NT2/D1 (cell line): ENCODE results near the gene SS18.

ENCODE experiments used
- DNase-seq: peaks from one replicate; pipeline ENCODE4 v3.0.0-alpha.2; 2011; ENCODE audit warnings: low read depth, low spot score
- H3K27me3 ChIP-seq: 2 replicates; pipeline ENCODE4 v1.6.0; 2011; ENCODE audit warnings: mild to moderate bottlenecking; ENCODE audit not compliant: insufficient read length, insufficient read depth
- H3K36me3 ChIP-seq: 2 replicates; pipeline ENCODE4 v1.6.1; 2011; ENCODE audit warnings: mild to moderate bottlenecking, low read length, mixed read lengths; ENCODE audit not compliant: insufficient read depth, insufficient read length
- H3K4me1 ChIP-seq: 2 replicates; pipeline ENCODE4 v1.5.1; 2011; ENCODE audit not compliant: insufficient read depth, insufficient read length
- H3K4me3 ChIP-seq: 2 replicates; pipeline ENCODE4 v1.5.1; 2011; ENCODE audit warnings: low read depth; ENCODE audit not compliant: insufficient read length
- H3K9ac ChIP-seq: 2 replicates; pipeline ENCODE4 v1.6.0; 2011; ENCODE audit warnings: low read depth; ENCODE audit not compliant: insufficient read length
- H3K9me3 ChIP-seq: 2 replicates; pipeline ENCODE4 v1.5.1; 2011; ENCODE audit warnings: mild to moderate bottlenecking, low read length; ENCODE audit not compliant: insufficient read depth
- SUZ12 ChIP-seq: IDR thresholded peaks from 2 replicates; pipeline ENCODE4 v1.6.1; 2011; ENCODE audit not compliant: insufficient read length, insufficient read depth; ENCODE audit errors: extremely low read depth
- YY1 ChIP-seq: IDR thresholded peaks from 2 replicates; pipeline ENCODE4 v1.6.1; 2011; ENCODE audit not compliant: insufficient read length, insufficient read depth
- ZNF274 ChIP-seq: IDR thresholded peaks from 2 replicates; pipeline ENCODE4 v1.6.1; 2011; ENCODE audit warnings: mild to moderate bottlenecking, low read depth, low read length

SS18 gene

GRCh38 chr18:26046419-26047077 lies 43.9 kb downstream of the SS18 start:
- Histone ChIP-seq H3K4me3 (no peak overlapping the region), H3K9ac (no peak overlapping the region), H3K4me1 (no peaks in the 10 kb centered on the region), H3K9me3 (no peaks in the 10 kb centered on the region), H3K36me3 (peaks cover 3% of the 10 kb centered on the region), H3K27me3 (no peaks in the 10 kb centered on the region)
- no peak for DNase-seq
- TF ChIP-seq YY1 (no peak), ZNF274 (no peak), SUZ12 (no peak)

- no peak for TF ChIP-seq YY1
- TF ChIP-seq ZNF274 = no peak
- no peak for TF ChIP-seq SUZ12
- DNase-seq = no peak
- Histone ChIP-seq H3K36me3 (peaks cover 3% of the 10 kb centered on the region), H3K9me3 (no peaks in the 10 kb centered on the region), H3K9ac (no peak overlapping the region), H3K4me1 (no peaks in the 10 kb centered on the region), H3K4me3 (no peak overlapping the region), H3K27me3 (no peaks in the 10 kb centered on the region)
Observed at GRCh38 chr18:26044807-26045206, 45.6 kb downstream of the SS18 start.

DNA sequence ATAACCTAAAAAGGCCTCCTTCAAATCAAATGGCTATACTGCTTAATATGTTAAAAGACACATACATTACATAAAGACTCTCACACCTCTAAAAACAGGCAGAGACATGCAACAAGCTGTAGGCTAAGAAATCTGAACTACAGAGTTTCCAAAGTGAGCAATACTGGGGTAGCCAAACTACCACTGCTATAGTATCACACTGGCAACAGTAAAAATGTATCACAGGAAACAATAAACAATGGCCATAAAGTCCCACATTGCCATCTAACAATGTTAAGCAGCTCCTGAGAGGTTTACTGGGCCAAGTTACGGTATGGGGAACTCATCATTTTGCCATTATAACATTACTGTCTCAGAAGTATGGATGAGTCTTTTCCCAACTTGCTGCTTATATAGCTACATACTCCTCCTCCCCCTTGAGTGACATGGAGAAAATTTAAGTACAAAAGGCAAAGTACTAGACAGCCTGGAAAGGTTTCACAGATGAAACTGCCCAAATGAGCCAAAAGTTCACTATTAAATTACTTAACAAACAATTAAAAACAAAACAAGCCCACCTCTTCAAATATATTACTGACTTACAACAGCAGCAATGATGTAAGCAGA lies 50.3 kb downstream of the SS18 start:
- Histone ChIP-seq H3K27me3 (no peaks in the 10 kb centered on the region), H3K9me3 (no peaks in the 10 kb centered on the region), H3K36me3 (peaks cover 6% of the 10 kb centered on the region), H3K9ac (no peak overlapping the region), H3K4me3 (no peak overlapping the region), H3K4me1 (no peaks in the 10 kb centered on the region)
- TF ChIP-seq ZNF274 = no peak
- no peak for TF ChIP-seq SUZ12
- TF ChIP-seq YY1 = no peak
- no peak for DNase-seq

GRCh38 chr18:26039203-26039602 lies 51.2 kb downstream of the SS18 start:
- Histone ChIP-seq H3K9ac (no peak overlapping the region), H3K36me3 (peaks cover 6% of the 10 kb centered on the region), H3K9me3 (no peaks in the 10 kb centered on the region), H3K4me1 (no peaks in the 10 kb centered on the region), H3K27me3 (no peaks in the 10 kb centered on the region), H3K4me3 (no peak overlapping the region)
- TF ChIP-seq ZNF274 = no peak
- TF ChIP-seq SUZ12 = no peak
- TF ChIP-seq YY1 = no peak
- no peak for DNase-seq

- H3K9me3 ChIP-seq = no peaks in the 10 kb centered on the region
- DNase-seq = no peak
- H3K4me1 ChIP-seq = no peaks in the 10 kb centered on the region
- H3K9ac ChIP-seq = no peak overlapping the region
- no peaks in the 10 kb centered on the region for H3K27me3 ChIP-seq
- H3K36me3 ChIP-seq = peaks cover 20% of the 10 kb centered on the region
- TF ChIP-seq ZNF274 (no peak), YY1 (no peak), SUZ12 (no peak)
- H3K4me3 ChIP-seq = no peak overlapping the region
Observed at GRCh38 chr18:26036635-26037034, 53.8 kb downstream of the SS18 start.

DNA sequence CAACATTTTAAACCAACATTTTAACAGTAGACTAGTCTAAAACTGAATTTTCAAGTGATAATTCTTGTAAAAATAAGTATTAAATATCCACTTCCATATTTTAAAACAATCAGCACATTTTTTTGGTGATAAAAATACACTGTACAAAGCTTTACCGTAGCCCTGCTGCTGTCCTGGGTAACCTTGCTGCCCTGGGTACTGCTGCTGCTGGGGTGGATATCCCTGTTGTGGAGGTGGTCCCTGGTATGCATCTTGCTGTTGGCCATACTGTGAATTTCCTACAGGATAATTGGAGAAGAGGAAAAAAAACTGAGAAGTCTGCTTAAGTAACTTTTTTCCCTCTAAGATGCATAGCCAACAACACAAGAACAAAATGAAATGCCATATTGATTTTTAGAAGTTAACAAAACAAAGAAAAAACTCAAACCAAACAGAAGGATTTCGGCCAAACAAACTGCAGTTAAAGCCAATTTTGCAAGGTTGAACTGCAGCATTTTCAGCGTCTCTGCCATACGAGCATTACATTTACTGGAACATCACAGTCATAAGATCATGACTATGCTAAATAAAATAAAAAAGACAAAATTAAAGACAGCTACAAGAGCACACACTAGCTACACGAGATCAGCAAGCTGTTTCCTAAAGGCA lies 55.4 kb downstream of the SS18 start:
- no peak overlapping the region for H3K9ac ChIP-seq
- TF ChIP-seq SUZ12 (no peak), ZNF274 (no peak), YY1 (no peak)
- H3K4me3 ChIP-seq = no peak overlapping the region
- no peaks in the 10 kb centered on the region for H3K27me3 ChIP-seq
- DNase-seq = no peak
- H3K36me3 ChIP-seq = peaks cover 20% of the 10 kb centered on the region
- no peaks in the 10 kb centered on the region for H3K4me1 ChIP-seq
- no peaks in the 10 kb centered on the region for H3K9me3 ChIP-seq

DNA sequence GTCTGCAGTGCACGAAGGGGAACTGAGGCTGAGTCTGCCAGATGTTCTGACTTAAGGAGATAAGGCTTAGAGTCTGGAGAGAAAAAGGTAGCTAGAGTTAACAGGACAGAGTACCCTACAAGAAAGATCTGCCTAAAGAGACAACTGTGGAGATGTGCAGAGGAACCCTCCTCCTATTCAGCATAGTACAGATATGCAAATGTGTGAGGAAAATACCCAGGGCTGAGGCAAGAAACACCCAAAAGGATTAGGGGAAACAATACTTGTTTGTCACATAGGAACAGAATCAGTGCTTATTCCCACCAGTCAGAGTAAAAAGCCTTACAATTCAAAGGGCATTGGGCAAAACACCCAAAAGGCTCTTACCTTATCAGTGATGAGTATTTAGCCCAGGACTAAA lies 67.8 kb downstream of the SS18 start:
- no peak for DNase-seq

More for the DNA sequence above, 67.8 kb downstream of the SS18 start:
- TF ChIP-seq SUZ12 (no peak), ZNF274 (no peak), YY1 (no peak)
- no peaks in the 10 kb centered on the region for H3K4me1 ChIP-seq
- H3K4me3 ChIP-seq = no peak overlapping the region
- no peaks in the 10 kb centered on the region for H3K9me3 ChIP-seq
- H3K27me3 ChIP-seq = no peaks in the 10 kb centered on the region
- H3K9ac ChIP-seq = no peak overlapping the region
- peaks cover 4% of the 10 kb centered on the region for H3K36me3 ChIP-seq
